ENCODE results near the gene KLC1.

- TF ChIP-seq POLR2AphosphoS5 (IDR thresholded peaks at IDR 0.05; ENCODE audit: borderline replicate concordance, low read depth, low read length) (0 out of 2 replicates have a peak, but pooled peaks have one; percentile 5), EZH2 (IDR thresholded peaks at IDR 0.05) (no peak)
Observed at GRCh38 chr14:103732868-103733620, 104.0 kb downstream of the KLC1 start.

Measured in SK-N-MC (cell line).